NCI-H2029 treated with DMSO at 0.1 percent for 48 hours (cell line): ENCODE measurements around the gene PVRIG.
"Not testable (repeated sequence)": the region's sequence is repeated elsewhere in the genome, so short reads cannot be mapped to it uniquely, and the experiment has no call there.

ENCODE experiments used
- DNase-seq: peaks from one replicate; lab custom pipeline; 2025; lab: John Stamatoyannopoulos, UW

PVRIG gene

DNA sequence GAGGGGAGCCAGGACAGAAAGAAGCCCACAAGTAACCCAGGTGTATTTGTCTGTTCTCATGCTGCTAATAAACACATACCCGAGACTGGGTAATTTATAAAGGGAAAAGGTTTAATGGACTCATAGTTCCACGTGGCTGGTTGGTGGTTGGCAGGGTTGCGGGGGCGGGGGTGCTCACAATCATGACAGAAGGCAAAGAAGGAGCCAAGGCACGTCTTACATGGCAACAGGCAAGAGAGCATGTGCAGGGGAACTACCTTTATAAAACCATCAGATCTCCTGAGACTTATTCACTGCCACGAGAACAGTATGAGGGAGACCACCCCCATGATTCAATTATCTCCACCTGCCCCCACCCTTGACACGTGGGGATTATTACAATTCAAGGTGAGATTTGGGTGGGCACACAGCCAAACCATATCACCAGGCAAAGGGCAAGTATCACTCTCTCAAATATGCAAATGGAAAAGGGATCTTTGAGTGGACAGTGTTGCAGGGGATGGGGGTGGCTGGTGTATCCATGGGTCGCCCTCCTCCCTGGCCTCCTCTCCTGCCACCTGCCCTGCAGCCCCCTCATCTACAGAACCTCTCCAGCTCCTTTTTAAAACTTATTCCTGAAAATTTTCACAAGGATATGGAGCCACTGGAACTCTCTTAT is 15.0 kb downstream of the PVRIG start:
- not testable (repeated sequence) for DNase-seq

DNA sequence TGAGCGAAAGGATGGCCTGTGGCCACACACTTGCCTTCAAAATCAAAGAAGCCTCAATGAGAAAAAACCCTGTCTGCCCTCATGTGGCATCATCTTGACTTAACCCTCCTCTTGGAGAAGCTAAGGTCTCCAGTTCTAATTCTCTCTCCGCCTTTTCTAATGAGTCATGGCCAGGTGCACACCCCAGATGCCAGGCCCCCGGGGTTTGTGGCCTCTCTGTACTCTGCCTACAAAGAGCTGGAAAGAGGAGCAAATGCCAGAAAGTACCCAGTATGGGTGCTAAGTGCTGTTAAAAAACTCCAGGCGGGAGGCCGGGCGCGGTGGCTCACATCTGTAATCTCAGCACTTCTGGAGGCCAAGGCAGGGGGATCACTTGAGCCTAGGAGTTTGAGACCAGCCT is 20.2 kb downstream of the PVRIG start:
- not testable (repeated sequence) for DNase-seq

GRCh38 chr7:100243385-100243784 is 23.6 kb downstream of the PVRIG start:
- DNase-seq, result not testable (repeated sequence)

- not testable (repeated sequence) for DNase-seq
Observed at GRCh38 chr7:100244988-100245605, 25.3 kb downstream of the PVRIG start.

GRCh38 chr7:100246121-100246864 is 26.5 kb downstream of the PVRIG start:
- DNase-seq, result not testable (repeated sequence)

- not testable (repeated sequence) for DNase-seq
Observed at GRCh38 chr7:100246865-100247137, 27.1 kb downstream of the PVRIG start.

GRCh38 chr7:100247152-100247757 is 27.5 kb downstream of the PVRIG start:
- DNase-seq, result peak; percentile 77

- no peak for DNase-seq
Observed at GRCh38 chr7:100248483-100248882, 28.7 kb downstream of the PVRIG start.

DNA sequence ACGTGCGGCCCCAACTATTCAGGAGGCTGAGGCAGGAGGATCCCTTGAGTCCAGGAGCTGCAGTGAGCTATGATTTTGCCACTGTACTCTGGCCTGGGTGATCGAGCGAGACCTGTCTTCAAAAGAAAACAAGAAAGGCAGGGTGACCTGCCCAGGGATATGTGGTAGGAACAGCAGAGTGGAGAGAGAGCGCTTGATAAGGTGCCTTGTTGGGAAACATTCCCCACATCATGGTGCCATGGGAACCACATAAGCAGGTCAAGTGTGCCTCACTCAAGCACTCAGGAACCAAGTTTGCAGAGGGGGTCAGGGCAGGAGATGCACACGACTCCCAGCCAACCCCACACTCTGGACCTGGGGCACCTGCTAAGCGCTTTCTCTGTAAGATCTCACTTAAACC is 37.3 kb downstream of the PVRIG start:
- DNase-seq, result no peak

- DNase-seq, result not testable (repeated sequence)
Observed at GRCh38 chr7:100259984-100260383, 40.2 kb downstream of the PVRIG start.

- not testable (repeated sequence) for DNase-seq
Observed at GRCh38 chr7:100262896-100263295, 43.1 kb downstream of the PVRIG start.

- DNase-seq, result not testable (repeated sequence)
Observed at GRCh38 chr7:100264223-100264622, 44.5 kb downstream of the PVRIG start.

GRCh38 chr7:100264669-100265165 is 45.0 kb downstream of the PVRIG start:
- not testable (repeated sequence) for DNase-seq

DNA sequence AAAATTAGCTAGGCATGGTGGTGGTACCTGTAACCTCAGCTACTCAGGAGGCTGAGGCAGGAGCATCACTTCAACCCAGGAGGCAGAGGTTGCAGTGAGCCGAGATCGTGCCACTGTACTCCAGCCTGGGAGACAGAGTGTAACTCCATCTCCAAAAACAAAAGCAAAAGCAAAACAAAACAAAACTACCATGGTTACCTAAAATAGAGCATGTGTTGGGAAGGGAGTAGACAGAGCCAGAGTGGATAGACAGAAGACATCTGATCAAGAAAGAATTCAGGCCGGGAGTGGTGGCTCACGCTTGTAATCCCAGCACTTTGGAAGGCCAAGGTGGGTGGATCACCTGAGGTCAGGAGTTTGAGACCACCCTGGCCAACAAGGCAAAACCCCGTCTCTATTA is 46.1 kb downstream of the PVRIG start:
- not testable (repeated sequence) for DNase-seq

GRCh38 chr7:100266576-100267354 is 47.0 kb downstream of the PVRIG start:
- no peak for DNase-seq

- DNase-seq, result no peak
Observed at GRCh38 chr7:100267648-100268047, 47.9 kb downstream of the PVRIG start.

DNA sequence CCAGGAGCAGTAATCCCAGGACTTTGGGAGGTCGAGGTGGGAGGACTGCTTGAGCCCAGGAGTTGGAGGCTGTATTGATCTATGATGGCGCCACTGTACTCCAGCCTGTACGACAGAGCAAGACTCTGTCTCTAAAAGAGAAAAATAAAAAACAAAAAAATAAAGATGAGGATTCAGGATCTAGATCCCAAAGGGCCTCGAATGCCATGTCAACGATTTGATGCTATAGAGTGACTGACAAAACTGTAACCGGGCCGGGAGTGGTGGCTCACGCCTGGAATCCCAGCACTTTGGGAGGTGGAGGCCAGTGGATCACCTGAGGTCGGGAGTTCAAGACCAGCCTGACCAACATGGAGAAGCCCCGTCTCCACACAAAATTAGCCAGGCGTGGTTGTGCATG is 49.1 kb downstream of the PVRIG start:
- DNase-seq, result not testable (repeated sequence)

GRCh38 chr7:100269306-100270045 is 49.7 kb downstream of the PVRIG start:
- not testable (repeated sequence) for DNase-seq

- not testable (repeated sequence) for DNase-seq
Observed at GRCh38 chr7:100270046-100270918, 50.5 kb downstream of the PVRIG start.
